HG03097 (cell line): ENCODE measurements around the gene CDKN2B.

Experiments
- ATAC-seq: cut with Tn5 transposase; IDR thresholded peaks from one replicate; pipeline ENCODE4 v1.9.1; 2021; ENCODE audit not compliant: unreplicated experiment, low FRiP score

CDKN2B gene

GRCh38 chr9:22036866-22037626, 27.9 kb upstream of the CDKN2B start:
- ATAC-seq: no peak

GRCh38 chr9:22035591-22036011, 26.5 kb upstream of the CDKN2B start:
- ATAC-seq: no peak

GRCh38 chr9:22033012-22033630, 24.0 kb upstream of the CDKN2B start:
- no peak for ATAC-seq

GRCh38 chr9:22031655-22032411, 22.7 kb upstream of the CDKN2B start:
- no peak for ATAC-seq

- peak; percentile 59 for ATAC-seq
Observed at GRCh38 chr9:22030101-22030598, 21.0 kb upstream of the CDKN2B start.

- no peak for ATAC-seq
Observed at GRCh38 chr9:22029231-22029630, 20.1 kb upstream of the CDKN2B start.

- ATAC-seq: no peak
Observed at GRCh38 chr9:22028394-22028793, 19.3 kb upstream of the CDKN2B start.

- ATAC-seq: no peak
Observed at GRCh38 chr9:22026696-22027095, 17.6 kb upstream of the CDKN2B start.

- ATAC-seq: no peak
Observed at GRCh38 chr9:22022396-22022795, 13.3 kb upstream of the CDKN2B start.

GRCh38 chr9:22010866-22011625, 1.9 kb upstream of the CDKN2B start:
- no peak for ATAC-seq

- no peak for ATAC-seq
Observed at GRCh38 chr9:22009506-22009867, 382 bp upstream of the CDKN2B start.

- ATAC-seq: no peak
Observed at GRCh38 chr9:22008384-22008716, 755 bp downstream of the CDKN2B start.

GRCh38 chr9:22005702-22006606, 3.2 kb downstream of the CDKN2B start:
- ATAC-seq: no peak

- no peak for ATAC-seq
Observed at GRCh38 chr9:22005021-22005701, 3.9 kb downstream of the CDKN2B start.

GRCh38 chr9:22002038-22002437, 7.1 kb downstream of the CDKN2B start:
- no peak for ATAC-seq

- no peak for ATAC-seq
Observed at GRCh38 chr9:21998026-21998425, 11.1 kb downstream of the CDKN2B start.

- no peak for ATAC-seq
Observed at GRCh38 chr9:21997480-21997879, 11.6 kb downstream of the CDKN2B start.

GRCh38 chr9:21996858-21997257, 12.2 kb downstream of the CDKN2B start:
- ATAC-seq: no peak

GRCh38 chr9:21996438-21996837, 12.7 kb downstream of the CDKN2B start:
- no peak for ATAC-seq
